ENCODE measurements around the gene BRD4.

GRCh38 chr19:15248106-15248505, 84.2 kb downstream of the BRD4 start:
- no peak for TF ChIP-seq POLR2A (IDR thresholded peaks at IDR 0.05; ENCODE audit: low read depth, low read length)
- TF ChIP-seq POLR2AphosphoS5 (IDR thresholded peaks at IDR 0.05; ENCODE audit: low read depth, low read length) = no peak
